Stomach (tissue), 9 donors: ENCODE measurements around the gene PLA2G4B. TPM values are rescaled to one million over a fixed set of nuclear protein-coding genes. Genes with fewer than 3 reads are reported as not detected.

Experiments
- DNase-seq, 2 donors: peaks; one replicate each; pipeline versions ENCODE4 v3.0.0 to v3.0.0-alpha.2; 2013 to 2019
- H3K27ac ChIP-seq, 5 donors: fragments of 200-600 bp in 4 of 5; sonication (generic) in 4 of 5; one replicate each; pipeline ENCODE4 v1.5.1; 2013 to 2019; ENCODE audit warnings: mild to moderate bottlenecking in 1 of 5, moderate library complexity in 1 of 5
- H3K27me3 ChIP-seq, 3 donors: fragments of 200-600 bp; sonication (generic); one replicate each; pipeline ENCODE4 v1.5.1; 2017 to 2019; ENCODE audit warnings: mixed run types in 1 of 3
- H3K36me3 ChIP-seq, 4 donors: fragments of 200-600 bp; sonication (generic); 1 replicate in 3 of 4; 2 replicates in 1 of 4; pipeline ENCODE4 v1.5.1; 2016 to 2019
- H3K4me1 ChIP-seq, 4 donors: fragments of 200-600 bp; sonication (generic); one replicate each; pipeline ENCODE4 v1.5.1; 2016 to 2019
- H3K4me3 ChIP-seq, 4 donors: fragments of 200-600 bp; sonication (generic) in 3 of 4; one replicate each; pipeline ENCODE4 v1.5.1; 2016 to 2019; ENCODE audit warnings: mild to moderate bottlenecking in 1 of 4
- H3K9me3 ChIP-seq, 4 donors: fragments of 200-600 bp; sonication (generic); one replicate each; pipeline ENCODE4 v1.5.1; 2016 to 2019
- CTCF ChIP-seq, 7 experiments: fragments of 450-650 bp in 4 of 7; fragments of 200-600 bp in 3 of 7; sonication (generic) in 3 of 7; IDR thresholded peaks; one replicate each; pipeline ENCODE4 v1.5.1; 2016 to 2019; ENCODE audit warnings: antibody characterized with exemption in 7 of 7, control low read depth in 2 of 7, mild to moderate bottlenecking in 1 of 7
- EP300 ChIP-seq: sonication (generic); formaldehyde crosslinking; IDR thresholded peaks from one replicate; pipeline ENCODE4 v1.6.1; 2017; ENCODE audit warnings: antibody characterized with exemption
- POLR2A ChIP-seq, 4 donors: fragments of 450-650 bp; IDR thresholded peaks; one replicate each; pipeline ENCODE4 v1.6.1; 2016; ENCODE audit warnings: antibody characterized with exemption in 4 of 4, control low read depth in 2 of 4, mild to moderate bottlenecking in 1 of 4, moderate library complexity in 1 of 4
- POLR2AphosphoS5 ChIP-seq, 3 donors: sonication (generic); formaldehyde crosslinking; IDR thresholded peaks; one replicate each; pipeline ENCODE4 v1.6.1; 2016; ENCODE audit warnings: antibody characterized with exemption in 3 of 3
- WGBS, 5 donors: extraction: QIAGEN DNeasy Blood & Tissue Kit in 3 of 5; methylation state at CpG; one replicate each; pipeline versions ENCODE4 v1.1.5 to v1.1.7; 2013 to 2018; 5-methylcytosine and 5-hydroxymethylcytosine counted together
- intact Hi-C: fragments of 100-400 bp; cut with DNase I; formaldehyde crosslinking; loops from one replicate; pipeline ENCODE4 v1.15.1; 2023; ENCODE audit warnings: low total_unique reads
- polyA plus RNA-seq, 3 donors: library from polyadenylated mRNA; stranded (reverse); fragments of 200-250 nt; gene quantifications; one replicate each; pipeline ENCODE4 v1.2.3, GENCODE V29; 2013
- total RNA-seq, 5 donors: library from RNA; depleted of rRNA; stranded (reverse); fragments of >200 nt; gene quantifications; one replicate each; pipeline versions ENCODE4 v1.1.0 to v1.2.3, GENCODE V29; 2014 to 2016
- donor health status: healthy with polysubstance abuse.
- donor health status: Bipolar disorder and iron deficiency.
- donor health status: healthy.

Gene PLA2G4B
- total and polyA plus RNA-seq, 8 donors = 2.6 to 71.2 (median 14.0) TPM

- 40 to 54% (median 49%) methylated on average over 5 of the region's 5 CpGs for WGBS, 5 donors
- H3K36me3 ChIP-seq = no peaks in the 10 kb centered on the region
- no peak overlapping the region for H3K4me3 ChIP-seq
- TF ChIP-seq EP300 (no peak), POLR2A (IDR thresholded peaks at IDR 0.05) (no peak), POLR2AphosphoS5 (IDR thresholded peaks at IDR 0.05) (no peak), CTCF (IDR thresholded peaks at IDR 0.05) (no peak)
- no peaks in the 10 kb centered on the region for H3K27me3 ChIP-seq
- intact Hi-C loops = no loop called here
- peak in 1 of 2 donors; percentile 53 for DNase-seq
- H3K27ac ChIP-seq = peak overlapping the region in 4 of 5 donors; percentile 36 to 55 (median 50)
- H3K9me3 ChIP-seq = no peaks in the 10 kb centered on the region
- peaks cover 33 to 72% (median 47%) of the 10 kb centered on the region in 4 donors for H3K4me1 ChIP-seq
Measured at GRCh38 chr15:41790756-41791546, 47.7 kb upstream of the PLA2G4B start.

- DNase-seq = no peak
- Histone ChIP-seq H3K4me1 (peaks cover 39 to 78% (median 53%) of the 10 kb centered on the region in 4 donors), H3K27ac (peak overlapping the region in 4 of 5 donors; percentile 36 to 55 (median 50)), H3K27me3 (no peaks in the 10 kb centered on the region), H3K4me3 (no peak overlapping the region), H3K36me3 (no peaks in the 10 kb centered on the region), H3K9me3 (no peaks in the 10 kb centered on the region)
- 84 to 88% (median 88%) methylated on average over 4 of the region's 4 CpGs for WGBS, 5 donors
- intact Hi-C loops = no loop called here
- TF ChIP-seq EP300 = no peak
- no peak for TF ChIP-seq CTCF (IDR thresholded peaks at IDR 0.05)
Measured at GRCh38 chr15:41791547-41791937, 47.1 kb upstream of the PLA2G4B start.

- whole genome bisulfite sequencing, 5 donors = 84 to 90% (median 89%) methylated on average over 5 of the region's 5 CpGs
Measured at GRCh38 chr15:41792000-41792637, 46.5 kb upstream of the PLA2G4B start.

GRCh38 chr15:41794081-41794480 is 44.6 kb upstream of the PLA2G4B start:
- intact Hi-C loops = no loop called here
- Histone ChIP-seq H3K9me3 (no peaks in the 10 kb centered on the region), H3K4me3 (no peak overlapping the region), H3K27me3 (no peaks in the 10 kb centered on the region), H3K27ac (no peak overlapping the region), H3K36me3 (no peaks in the 10 kb centered on the region), H3K4me1 (peaks cover 32 to 69% (median 54%) of the 10 kb centered on the region in 4 donors)
- 75 to 88% (median 78%) methylated on average over 4 of the region's 4 CpGs for WGBS, 5 donors
- TF ChIP-seq EP300 = no peak
- TF ChIP-seq POLR2A (IDR thresholded peaks at IDR 0.05) = no peak
- no peak for TF ChIP-seq POLR2AphosphoS5 (IDR thresholded peaks at IDR 0.05)
- no peak for TF ChIP-seq CTCF (IDR thresholded peaks at IDR 0.05)
- no peak for DNase-seq

More at GRCh38 chr15:41792000-41792637, 46.5 kb upstream of the PLA2G4B start:
- Histone ChIP-seq H3K9me3 (no peaks in the 10 kb centered on the region), H3K36me3 (no peaks in the 10 kb centered on the region), H3K4me3 (no peak overlapping the region), H3K4me1 (peaks cover 43 to 83% (median 59%) of the 10 kb centered on the region in 4 donors), H3K27ac (peak overlapping the region in 2 of 5 donors; percentile 47 to 55), H3K27me3 (no peaks in the 10 kb centered on the region)
- TF ChIP-seq POLR2AphosphoS5 (IDR thresholded peaks at IDR 0.05) = no peak
- TF ChIP-seq EP300 = no peak
- no peak for TF ChIP-seq CTCF (IDR thresholded peaks at IDR 0.05)
- TF ChIP-seq POLR2A (IDR thresholded peaks at IDR 0.05) = no peak
- intact Hi-C loops = no loop called here
- no peak for DNase-seq
